ENCODE measurements around the gene PROP1.
A peak's percentile ranks its signal among the peaks of the same experiment; 100 is the strongest.
"Not testable (repeated sequence)": the region's sequence is repeated elsewhere in the genome, so short reads cannot be mapped to it uniquely, and the experiment has no call there.

PROP1 gene

DNA sequence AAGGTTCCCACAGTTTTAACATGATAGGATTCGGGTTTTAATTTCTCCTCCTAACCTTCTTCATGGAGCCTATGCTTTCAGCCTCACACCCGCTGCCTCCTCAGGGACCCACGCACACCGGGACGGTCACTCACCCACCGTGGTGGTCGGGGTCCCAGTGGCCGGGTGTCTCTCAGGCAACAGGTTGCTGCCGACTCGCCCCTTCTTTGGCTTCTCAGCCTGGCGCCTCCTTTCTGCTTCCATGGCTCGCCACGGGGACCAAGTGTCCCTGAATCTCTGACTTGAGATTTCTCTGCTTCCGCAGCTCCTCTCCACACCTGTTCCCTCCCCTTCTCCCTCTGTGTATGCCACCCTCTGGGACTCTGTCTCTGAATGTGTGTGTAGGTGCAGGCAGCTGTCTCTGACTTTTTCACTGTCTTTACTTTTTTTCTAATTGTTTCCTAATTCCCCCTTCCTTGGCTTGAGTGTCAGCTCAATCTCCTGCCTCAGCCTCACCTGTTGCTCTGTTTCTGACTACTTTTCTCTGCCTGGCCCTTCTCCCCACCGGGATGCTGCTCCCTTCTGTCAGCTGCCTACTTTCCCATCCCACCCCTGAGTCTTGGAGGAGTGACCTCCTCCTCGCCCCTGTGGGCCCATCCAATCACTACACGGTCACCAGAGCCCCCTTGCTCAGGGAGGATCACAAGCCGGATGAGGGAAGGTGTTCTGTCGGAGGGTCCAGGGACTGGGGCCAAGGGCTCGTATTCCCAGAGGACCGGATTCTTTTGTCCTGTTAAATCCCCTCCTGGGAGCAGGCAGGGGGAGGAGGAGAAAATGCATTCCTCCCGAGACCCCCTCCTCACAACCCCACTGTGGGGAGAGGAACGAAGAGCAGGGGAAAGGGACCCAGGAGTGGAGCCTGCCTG, at the start of gene PROP1:
TSS of gene PROP1 (minus strand) at position 552 of the 905 bp plus-strand sequence. CDS start at position 243, 309 bp downstream.
- no peak for DNase-seq (ENCODE audit: low read depth, low spot score)

DNA sequence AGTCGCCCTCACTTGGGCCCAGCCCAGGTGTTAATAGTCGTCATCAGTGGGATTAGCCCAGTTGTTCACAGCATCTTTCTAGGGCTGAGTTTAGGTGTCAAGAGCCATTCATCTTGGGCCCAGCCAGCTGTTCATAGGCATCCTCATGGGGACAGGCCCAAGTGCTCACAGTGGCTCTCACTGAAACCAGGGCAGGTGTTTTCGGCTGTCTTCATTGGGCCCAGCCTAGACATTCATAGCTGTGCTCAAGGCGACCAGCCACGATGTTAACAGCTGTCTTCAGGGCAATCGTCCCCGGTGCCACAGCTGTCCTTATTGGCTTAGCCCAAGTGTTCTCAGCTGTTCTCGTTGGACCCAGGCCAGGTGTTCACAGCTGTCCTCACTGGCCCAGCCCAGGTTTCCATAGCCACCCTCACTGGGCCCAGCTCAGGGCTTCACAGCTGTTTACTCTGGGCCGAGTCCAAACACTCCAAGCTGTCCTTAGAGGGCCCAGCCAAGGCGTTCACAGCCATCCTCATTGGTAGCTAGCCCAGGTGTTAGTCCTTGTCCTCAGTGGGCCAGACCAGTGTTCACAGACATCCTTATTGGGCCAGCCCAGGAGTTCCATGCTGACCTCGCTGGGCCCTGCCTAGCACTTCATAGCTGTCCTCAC, 23.5 kb upstream of the PROP1 start:
- DNase-seq (ENCODE audit: low read depth, low spot score) = not testable (repeated sequence)

DNA sequence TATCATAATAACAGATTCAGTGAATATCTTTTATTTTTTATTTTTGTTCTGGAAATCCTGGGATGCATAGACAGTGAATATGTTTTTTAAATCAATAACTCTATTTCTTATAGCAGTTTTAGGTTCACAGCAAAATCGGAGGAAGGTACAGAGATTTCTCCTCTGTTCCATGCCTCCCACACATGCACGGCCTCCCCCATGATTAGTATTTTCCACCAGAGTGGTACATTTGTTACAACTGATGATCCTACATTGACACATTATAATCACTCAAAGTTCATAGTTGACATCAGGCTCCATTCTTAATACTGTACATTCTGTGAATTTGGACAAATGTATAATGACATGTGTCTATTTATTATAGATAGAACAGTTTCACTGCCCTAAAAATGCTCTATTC, 16.7 kb upstream of the PROP1 start:
- not testable (repeated sequence) for DNase-seq (ENCODE audit: low read depth, low spot score)

DNA sequence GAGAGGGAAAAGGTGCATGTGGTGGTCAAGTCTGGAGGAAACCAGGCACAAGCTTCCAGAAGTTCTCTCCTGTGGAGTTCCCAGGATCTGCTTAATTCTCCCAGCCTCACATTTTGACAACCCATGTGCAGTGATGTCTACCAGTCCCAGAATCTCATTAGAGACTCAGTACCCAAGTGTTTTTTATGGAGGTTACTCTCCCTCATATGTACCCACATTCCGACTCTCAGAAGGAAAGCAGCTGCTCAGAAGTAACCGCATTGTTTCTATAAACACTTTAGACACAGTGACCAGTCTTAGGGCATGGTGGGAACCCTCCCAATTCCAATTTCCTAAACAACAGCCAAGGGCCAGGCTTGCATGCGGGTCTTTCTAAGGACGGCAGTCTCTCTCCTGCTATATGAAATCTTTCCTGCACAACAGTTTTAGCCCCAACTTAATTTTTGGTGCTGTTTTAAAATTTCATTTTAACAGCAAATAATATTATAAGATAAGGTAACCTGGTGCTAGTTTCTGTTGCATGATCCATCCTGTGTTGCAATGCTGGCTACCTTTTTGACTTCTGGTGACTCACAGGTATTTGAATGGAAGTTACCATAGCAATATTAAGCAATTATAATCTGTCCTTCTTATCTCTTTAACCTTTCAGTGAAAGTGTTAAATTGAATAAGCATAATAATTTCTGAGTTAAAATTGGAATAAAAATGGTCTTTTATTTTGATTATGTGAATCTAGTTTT, 15.9 kb upstream of the PROP1 start:
- DNase-seq (ENCODE audit: low read depth, low spot score) = not testable (repeated sequence)

DNA sequence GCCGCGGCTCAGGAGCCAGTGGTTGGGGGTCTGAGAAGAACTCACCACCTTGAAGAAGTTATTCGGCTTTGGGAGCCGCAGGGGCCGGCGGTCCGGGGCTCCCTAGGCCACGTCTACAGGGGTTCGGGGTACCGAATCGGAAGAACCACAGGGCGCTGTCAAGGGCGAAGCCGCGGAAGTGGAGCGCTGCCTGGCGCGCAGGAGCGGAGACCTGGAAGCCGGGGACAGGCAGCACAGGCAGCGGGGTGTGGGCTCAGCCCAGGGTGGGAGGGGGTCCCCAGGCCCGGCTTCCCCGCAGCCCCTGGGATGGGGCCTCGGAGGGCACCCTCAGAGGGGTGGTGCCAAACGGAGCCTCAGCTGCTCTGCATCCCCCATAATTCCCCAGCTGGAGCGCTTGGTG, 11.2 kb upstream of the PROP1 start:
- not testable (repeated sequence) for DNase-seq (ENCODE audit: low read depth, low spot score)

DNA sequence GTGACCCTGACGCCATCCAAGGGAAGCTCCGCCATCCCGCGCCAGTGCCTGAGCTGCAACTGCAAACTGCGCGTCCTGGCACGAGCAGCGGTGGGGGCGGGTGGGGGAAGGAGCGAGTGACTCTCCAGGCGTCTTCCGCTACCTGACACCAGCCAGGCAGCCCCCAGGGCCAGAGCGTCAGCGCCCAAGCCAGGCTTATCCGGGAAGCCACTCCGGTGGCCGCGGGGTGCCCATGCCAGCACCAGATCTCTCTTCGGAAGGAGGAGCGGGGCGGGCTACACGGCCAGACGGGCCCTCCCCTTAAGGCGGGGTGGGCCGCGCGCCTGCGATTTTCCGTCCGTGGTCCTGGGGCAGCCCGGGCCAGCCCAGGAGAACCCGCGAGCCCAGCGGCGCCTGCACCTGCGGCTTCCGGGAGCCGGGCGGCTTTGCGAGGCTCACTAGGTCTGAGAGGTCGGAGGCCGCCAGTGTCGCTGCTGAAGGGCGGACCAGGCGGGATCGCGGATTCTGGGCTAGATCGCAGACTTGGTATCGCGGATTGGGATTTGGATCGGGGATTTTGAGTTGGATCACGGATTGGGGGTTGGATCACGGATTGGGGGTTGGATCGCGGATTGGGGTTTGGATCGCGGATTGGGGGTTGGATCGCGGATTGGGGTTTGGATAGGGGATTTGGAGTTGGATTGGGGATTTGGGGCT, 10.6 kb upstream of the PROP1 start:
- DNase-seq (ENCODE audit: low read depth, low spot score) = peak; percentile 18

DNA sequence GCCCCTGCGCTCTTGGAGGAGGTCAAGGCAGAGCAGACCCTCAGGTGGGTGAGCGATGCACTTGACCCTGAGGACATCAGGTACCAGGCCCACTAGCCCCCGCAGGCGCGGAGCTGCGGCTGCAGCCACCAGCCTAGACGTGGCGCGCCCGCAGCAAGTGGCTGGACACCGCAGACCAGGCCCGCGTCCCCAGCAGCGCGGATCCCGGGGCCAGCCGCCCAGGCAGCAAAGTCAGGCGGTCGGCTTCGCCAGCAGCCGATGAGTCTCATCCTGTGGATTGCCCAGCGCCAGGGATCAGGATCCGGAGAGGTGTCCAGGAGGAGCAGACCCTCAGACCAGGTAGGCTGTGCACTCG, 10.1 kb upstream of the PROP1 start:
- not testable (repeated sequence) for DNase-seq (ENCODE audit: low read depth, low spot score)

DNA sequence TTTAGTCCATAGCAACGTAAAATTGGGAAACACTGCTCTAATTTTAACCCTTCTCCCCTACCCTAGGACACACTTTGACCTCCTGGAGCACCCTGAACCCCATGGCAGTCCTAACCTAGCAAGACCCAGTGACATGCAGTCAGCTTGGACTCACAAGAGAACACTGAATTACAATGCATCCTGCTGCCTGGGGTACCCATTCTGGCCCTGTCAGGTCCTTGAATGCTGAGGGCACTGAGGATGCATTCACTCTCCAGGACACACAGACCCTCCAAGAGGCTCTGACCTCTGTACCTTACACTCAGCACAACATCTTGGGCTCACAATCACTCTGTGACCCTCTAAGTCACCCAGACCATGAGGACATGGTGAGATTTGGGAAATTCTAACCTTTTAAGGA, 1.8 kb upstream of the PROP1 start:
- no peak for DNase-seq (ENCODE audit: low read depth, low spot score)

DNA sequence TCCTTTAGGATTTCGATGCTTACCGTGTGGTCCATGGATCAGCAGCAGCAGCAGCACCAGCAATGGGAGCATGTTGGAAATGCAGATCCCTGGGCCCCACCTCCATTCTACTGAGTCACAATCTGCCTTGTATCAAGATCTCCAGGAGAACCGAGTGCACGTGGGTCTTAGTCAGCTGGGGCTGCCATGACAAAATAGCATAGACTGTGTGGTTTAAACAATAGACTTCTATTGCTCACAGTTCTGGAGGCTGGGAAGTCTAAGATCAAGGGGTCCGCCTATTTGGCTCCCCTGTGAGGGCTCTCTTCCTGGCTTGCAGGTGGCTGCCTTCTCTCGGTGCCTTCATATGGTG, 1.3 kb upstream of the PROP1 start:
- no peak for DNase-seq (ENCODE audit: low read depth, low spot score)

DNA sequence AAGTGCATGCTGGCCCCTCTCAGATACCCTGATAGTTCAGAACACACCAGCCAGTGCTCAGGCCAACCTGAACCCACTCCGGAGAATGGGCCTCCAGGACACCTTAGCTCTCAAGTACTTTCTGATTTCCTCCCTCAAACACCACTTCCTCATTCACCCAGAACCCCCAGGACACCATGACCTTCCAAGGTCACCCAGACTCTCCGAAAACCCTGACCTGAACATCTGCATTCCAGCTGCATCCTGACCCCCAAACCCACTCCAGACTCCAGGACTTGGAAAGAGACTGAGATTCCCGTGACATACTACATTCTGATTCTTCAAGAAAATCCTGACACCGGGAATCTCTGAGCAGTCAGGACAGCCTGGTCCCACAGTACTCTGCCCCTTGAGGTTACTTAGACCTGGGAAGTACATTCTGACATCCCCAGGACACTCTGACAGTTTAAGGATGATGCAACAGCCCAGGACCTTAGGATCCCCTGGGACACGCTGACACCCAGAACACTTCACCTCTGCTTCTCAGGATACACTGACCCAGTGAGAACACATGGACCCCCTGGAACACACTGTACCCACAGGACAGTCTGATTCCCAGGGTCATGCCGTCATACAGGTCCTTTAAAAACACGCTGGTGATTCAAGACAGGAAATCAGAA, 747 bp upstream of the PROP1 start:
- no peak for DNase-seq (ENCODE audit: low read depth, low spot score)

DNA sequence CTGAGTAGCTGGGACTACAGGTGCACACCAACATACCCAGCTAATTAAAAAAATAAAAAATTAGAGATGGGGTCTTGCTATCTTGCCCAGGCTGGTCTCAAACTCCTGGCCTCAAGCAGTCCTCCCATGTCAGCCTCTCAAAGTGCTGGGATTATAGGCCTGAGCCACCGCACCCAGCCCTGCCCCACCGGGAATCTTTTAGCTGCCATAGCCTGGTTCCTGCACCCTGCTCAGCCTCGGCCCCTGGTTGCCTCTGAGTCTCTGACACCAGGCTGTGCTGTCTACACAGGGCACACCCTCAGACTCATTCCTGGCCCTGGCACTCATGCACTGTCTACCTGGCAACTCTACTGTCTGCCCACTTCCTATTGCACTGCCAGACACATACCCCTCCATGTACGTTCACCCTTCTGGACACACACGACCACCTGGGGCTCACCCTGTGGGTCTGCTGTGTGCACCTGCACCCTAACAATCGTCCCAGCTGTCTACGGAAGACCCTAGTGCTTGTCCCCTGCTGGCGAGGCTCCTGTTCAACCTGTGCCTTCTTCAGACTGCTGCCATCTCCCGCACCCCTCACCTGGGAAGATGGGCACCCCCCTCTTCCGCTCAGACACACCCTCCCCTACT, 1.4 kb downstream of the PROP1 start:
- DNase-seq (ENCODE audit: low read depth, low spot score) = no peak

DNA sequence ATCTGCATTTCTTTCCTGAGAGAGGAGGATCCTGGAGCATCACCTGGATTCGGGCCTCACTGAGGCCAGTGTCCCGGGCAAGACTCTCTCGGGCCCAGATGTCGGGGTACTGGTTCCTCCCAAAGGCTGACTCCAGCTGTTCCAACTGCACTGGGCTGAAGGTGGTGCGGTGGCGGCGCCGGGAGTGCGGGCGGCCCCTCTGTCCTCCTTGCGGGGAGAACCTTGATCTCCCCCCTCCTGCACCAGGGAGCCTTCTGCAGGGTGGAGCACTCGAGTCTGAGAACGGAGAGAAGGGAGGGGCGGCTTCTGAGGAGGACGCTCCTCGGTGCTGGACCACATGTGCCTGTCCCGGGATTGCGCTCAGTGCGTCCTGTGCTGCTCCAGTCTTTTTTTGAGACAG, 2.0 kb downstream of the PROP1 start:
- DNase-seq (ENCODE audit: low read depth, low spot score) = no peak

DNA sequence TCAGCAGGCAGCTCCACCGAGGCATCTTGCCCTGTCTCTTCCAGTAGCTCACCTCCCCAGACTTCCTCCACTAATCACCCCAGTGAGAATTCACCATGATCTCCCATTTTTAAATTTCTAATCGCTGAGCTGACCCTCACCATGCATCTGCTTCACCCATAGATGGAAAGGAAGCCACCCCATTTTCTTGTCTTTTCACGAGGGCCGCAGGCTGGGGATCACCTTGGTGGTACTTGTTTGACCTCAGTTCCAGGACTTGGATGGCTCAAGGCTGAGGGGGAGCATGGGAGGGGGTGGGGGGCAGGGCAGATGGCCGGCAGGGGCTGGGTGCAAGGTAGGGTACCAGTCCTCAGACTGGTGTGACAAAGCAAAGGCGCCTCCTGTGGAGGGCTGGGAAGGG, 3.6 kb downstream of the PROP1 start:
- DNase-seq (ENCODE audit: low read depth, low spot score) = no peak

DNA sequence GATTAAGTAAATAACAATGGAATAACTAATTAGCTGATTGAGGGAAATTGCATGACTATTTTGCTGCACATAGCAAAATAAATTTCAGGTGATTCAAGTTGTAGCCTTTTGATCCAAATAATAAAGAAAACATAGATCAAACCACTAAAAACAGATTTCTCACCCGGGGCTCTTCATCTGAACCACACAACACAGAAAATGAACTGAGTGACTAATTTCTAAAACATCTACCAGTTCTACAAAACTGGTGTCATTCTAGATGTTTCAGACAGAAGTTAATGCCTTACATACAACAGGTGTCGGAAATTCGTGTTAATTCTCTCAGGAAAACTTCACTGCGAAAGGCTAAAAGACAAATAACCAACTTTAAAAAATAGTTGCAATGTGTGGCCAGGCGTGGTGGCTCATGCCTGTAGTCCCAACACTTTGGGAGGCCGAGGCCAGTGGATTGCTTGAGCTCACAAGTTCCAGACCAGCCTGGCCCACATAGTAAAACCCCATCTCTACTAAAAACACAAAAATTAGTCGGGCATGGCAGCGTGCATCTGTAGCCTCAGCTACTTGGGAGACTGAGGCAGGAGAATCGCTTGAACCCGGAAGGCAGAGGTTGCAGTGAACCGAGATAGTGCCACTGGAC, 6.9 kb downstream of the PROP1 start:
- no peak for DNase-seq (ENCODE audit: low read depth, low spot score)

DNA sequence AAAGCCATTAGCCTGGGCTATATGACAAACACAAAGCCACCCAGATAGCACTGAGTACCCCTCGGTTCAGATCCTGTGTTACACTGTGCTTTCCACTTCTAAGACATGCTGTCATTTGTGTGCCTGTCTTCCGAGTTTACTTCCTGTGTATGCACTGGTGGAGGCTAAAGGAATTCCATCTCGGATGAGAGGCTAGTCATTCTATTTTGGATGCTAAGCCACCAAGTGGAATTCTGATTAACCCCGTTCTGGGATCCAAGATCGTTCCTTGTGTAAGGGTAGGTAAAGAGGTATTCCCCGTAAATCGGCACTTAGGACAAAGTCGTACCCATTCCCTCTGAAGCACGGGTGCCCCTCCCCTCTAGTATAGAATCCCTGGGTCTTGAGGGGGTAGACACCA, 8.7 kb downstream of the PROP1 start:
- DNase-seq (ENCODE audit: low read depth, low spot score) = no peak

DNA sequence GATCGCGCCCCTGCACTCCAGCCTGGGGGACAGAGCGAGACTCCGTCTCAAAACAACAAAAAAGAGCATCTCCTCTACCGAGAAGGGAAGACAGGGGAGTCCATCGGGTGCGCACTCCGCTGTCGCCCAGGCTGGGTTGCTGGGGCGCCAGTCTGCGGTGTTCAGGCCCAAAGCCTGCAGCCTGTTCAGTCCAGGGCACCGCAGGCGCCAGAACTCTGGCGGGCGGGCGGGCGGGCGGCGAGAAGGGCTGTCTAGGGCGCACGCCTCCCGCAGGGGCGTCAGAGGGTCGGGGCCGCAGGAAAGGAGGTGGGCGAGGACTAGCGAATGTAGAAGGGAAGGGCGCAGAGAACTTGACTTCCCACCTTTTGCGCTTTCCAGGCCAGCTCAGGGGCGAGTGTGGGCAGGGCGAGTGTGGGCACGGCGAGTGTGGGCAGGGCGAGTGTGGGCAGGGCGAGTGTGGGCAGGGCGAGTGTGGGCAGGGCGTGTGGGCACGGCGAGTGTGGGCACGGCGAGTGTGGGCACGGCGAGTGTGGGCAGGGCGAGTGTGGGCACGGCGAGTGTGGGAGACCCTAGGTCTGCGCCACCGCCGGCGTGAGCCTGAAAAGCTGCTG, 10.5 kb downstream of the PROP1 start:
- no peak for DNase-seq (ENCODE audit: low read depth, low spot score)

DNA sequence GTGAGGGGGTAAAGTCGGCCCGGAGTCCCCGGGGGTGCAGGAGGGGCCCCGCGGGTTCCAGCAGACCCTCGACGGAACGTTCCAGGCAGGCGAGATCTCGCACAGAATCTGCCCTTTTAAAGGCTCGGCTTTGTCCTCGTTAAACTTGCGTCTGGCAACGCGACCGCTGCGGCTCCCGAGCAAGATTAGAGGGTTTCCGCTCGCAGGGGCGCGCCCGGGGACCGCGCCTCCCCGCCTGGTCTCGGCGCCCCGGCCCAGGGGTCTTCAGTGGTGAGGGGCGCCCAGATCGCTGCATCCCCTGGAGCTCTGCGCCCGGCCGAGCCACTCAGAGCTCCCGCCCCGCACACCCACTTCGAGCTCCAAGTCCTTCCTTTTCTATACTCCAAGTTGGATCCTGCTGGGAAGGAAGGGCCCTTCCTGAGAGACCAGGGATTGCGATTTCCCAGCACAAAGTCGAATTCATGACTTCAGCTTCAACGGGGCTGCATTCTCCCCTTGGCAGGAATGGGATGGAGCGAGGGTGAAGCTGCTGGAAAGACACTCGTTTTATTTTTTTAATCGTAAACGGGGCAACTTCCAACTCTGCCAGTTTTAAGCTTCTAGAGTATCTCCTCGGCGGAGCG, 11.3 kb downstream of the PROP1 start:
- no peak for DNase-seq (ENCODE audit: low read depth, low spot score)

DNA sequence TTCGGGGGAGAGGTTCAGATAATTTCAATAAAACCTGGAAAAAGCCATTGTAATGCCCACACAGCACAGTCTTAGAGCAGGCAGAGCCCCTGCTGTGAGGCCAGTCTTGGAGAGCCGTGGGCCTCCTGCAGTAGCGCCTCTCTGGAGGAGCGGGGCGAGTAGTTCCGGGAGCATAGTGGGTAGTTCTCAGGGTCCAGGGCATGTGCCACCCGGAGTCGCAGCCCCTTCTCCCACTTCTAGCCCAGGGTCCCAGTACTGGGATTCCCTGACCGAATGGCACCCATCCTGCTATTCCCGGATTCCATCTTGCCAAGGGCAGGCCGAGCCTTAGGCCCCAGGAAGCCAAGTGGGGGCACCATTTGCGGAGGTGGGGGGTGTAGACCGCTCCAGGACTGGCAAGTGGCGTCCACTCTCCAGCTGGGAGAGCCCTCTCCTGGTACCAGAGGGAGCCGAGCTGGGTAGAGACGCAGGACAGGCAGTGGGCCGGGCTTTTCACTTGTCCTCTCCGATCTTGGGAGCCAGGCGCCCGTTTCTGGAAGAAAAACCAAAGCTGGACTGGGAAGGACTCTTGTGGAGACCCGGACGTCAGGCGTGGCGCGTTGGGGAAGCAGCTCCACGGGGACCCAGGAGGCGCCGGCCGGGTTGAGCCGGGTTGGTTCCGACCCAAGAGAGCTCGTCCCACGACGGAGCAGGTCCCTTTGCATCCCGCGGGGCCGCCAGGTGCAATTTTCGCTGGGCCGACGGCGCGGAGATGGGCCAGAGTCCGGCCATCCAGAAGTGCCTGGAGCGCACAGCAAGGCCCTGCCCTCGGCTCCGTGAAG, 12.1 kb downstream of the PROP1 start:
- DNase-seq (ENCODE audit: low read depth, low spot score) = no peak

DNA sequence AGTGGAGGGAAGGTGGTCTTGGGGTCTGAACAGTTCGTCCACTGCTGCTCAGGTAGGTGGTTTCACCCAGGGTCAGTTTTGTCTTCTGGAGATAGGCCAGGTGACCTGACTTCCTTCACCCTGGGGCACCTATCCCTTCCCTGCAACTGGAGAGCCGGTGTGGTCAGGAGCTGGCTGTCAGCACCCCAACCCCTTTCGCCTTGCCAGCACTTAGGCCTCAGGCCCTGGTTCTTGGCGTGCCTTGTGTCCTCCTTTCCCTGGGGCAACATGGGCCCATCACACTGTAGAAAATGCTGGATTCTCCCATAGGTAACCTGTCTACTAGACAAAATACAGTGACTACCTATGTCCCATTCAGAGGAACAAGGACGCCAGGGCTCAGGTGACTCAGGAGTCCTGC, 13.1 kb downstream of the PROP1 start:
- DNase-seq (ENCODE audit: low read depth, low spot score) = no peak
